GM12891 (cell line): ENCODE results near the gene ACOT12.

Experiments used
- PAX5 ChIP-seq: IDR thresholded peaks from 2 replicates; pipeline ENCODE4 v1.6.1; 2011; ENCODE audit warnings: low read length, moderate library complexity, mild to moderate bottlenecking; ENCODE audit not compliant: insufficient read depth, severe bottlenecking
- POLR2A ChIP-seq: IDR thresholded peaks from 2 replicates; pipeline ENCODE4 v1.6.1; 2011; ENCODE audit warnings: low read depth, low read length, control low read depth
- POLR2AphosphoS5 ChIP-seq: IDR thresholded peaks from 2 replicates; pipeline ENCODE4 v1.6.1; 2011; ENCODE audit warnings: low read depth, low read length, control low read depth
- POU2F2 ChIP-seq: IDR thresholded peaks from 2 replicates; pipeline ENCODE4 v1.6.1; 2011; ENCODE audit warnings: low read depth, mild to moderate bottlenecking, control low read depth, low read length, moderate library complexity
- SPI1 ChIP-seq: IDR thresholded peaks from 2 replicates; pipeline ENCODE4 v1.6.1; 2011; ENCODE audit warnings: low read depth, low read length, control low read depth
- TAF1 ChIP-seq: IDR thresholded peaks from 2 replicates; pipeline ENCODE4 v1.6.1; 2011; ENCODE audit warnings: low read depth, low read length, control low read depth

DNA sequence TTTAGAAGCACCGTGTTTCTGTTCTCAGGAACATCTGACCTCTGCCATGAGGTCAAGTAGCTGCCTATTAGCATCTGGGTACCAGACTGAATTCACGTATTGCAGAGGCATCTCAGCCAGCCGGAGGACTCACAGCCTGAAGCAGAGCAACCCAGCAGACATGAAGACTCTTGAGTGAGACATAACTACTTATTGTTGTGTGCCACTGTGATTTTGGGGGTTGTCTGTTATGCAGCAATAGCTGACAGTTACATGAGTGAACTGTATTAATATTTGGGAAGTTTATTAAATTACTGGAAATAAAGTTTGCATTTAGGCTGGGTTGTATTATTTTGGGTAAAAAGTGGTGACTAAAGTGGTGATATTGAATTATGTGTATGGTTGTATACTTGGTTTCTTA lies 1.3 kb upstream of the ACOT12 start:
- TF ChIP-seq POLR2AphosphoS5, result no peak
- TF ChIP-seq TAF1, result no peak
- no peak for TF ChIP-seq PAX5
- no peak for TF ChIP-seq POU2F2
- no peak for TF ChIP-seq POLR2A
- TF ChIP-seq SPI1, result no peak
